ENCODE measurements around the gene LASP1NB.

- TF ChIP-seq POLR2AphosphoS5 (IDR thresholded peaks at IDR 0.05; ENCODE audit: low read depth, low read length) = no peak
- no peak for TF ChIP-seq CTCF (IDR thresholded peaks at IDR 0.05)
- no peak for TF ChIP-seq SIN3A (IDR thresholded peaks at IDR 0.05; ENCODE audit: borderline replicate concordance, insufficient read depth, low read depth, low read length)
These were observed 35.0 kb downstream of the LASP1NB start for GRCh38 chr17:38960402-38960801.

Measured in Panc1 (cell line).